Spleen (tissue), 11 donors: Measurements from ENCODE around the gene STAM2. TPM values are rescaled to one million over a fixed set of nuclear protein-coding genes. Genes with fewer than 3 reads are reported as not detected.

Source experiments
- DNase-seq: peaks from one replicate; pipeline ENCODE4 v3.0.0-alpha.2; 2020
- H3K27ac ChIP-seq, 8 donors: fragments of 200-600 bp; sonication (generic) in 7 of 8; 1 replicate in 4 of 8; 2 replicates in 4 of 8; pipeline versions ENCODE4 v1.5.0 to v1.8.0; 2016 to 2021; ENCODE audit warnings: inconsistent platforms in 4 of 8, mild to moderate bottlenecking in 4 of 8, moderate library complexity in 1 of 8
- H3K27me3 ChIP-seq, 7 donors: fragments of 200-600 bp; sonication (generic) in 6 of 7; replicated peaks in 1 of 7; 1 replicate in 4 of 7; 2 replicates in 3 of 7; pipeline versions ENCODE4 v1.5.0 to v1.8.0; 2016 to 2021; ENCODE audit warnings: inconsistent platforms in 3 of 7, mild to moderate bottlenecking in 1 of 7
- H3K36me3 ChIP-seq, 6 donors: fragments of 200-600 bp; sonication (generic) in 5 of 6; 1 replicate in 4 of 6; 2 replicates in 2 of 6; pipeline versions ENCODE4 v1.5.0 to v1.8.0; 2016 to 2021; ENCODE audit warnings: inconsistent platforms in 2 of 6
- H3K4me1 ChIP-seq, 6 donors: fragments of 200-600 bp; sonication (generic) in 5 of 6; 1 replicate in 3 of 6; 2 replicates in 3 of 6; pipeline versions ENCODE4 v1.5.0 to v1.8.0; 2016 to 2021; ENCODE audit warnings: inconsistent platforms in 3 of 6
- H3K4me3 ChIP-seq, 8 donors: fragments of 200-600 bp; sonication (generic) in 7 of 8; 1 replicate in 4 of 8; 2 replicates in 4 of 8; pipeline versions ENCODE4 v1.5.0 to v1.8.0; 2016 to 2021; ENCODE audit warnings: inconsistent platforms in 4 of 8, mild to moderate bottlenecking in 4 of 8, moderate library complexity in 2 of 8
- H3K9me3 ChIP-seq, 8 donors: fragments of 200-600 bp; sonication (generic) in 7 of 8; 1 replicate in 4 of 8; 2 replicates in 4 of 8; pipeline versions ENCODE4 v1.5.0 to v1.8.0; 2016 to 2021; ENCODE audit warnings: inconsistent platforms in 4 of 8
- POLR2A ChIP-seq, 3 donors: fragments of 450-650 bp; IDR thresholded peaks; one replicate each; pipeline ENCODE4 v1.5.1; 2017; ENCODE audit warnings: antibody characterized with exemption in 3 of 3, mild to moderate bottlenecking in 1 of 3
- POLR2AphosphoS5 ChIP-seq, 3 donors: sonication (generic); formaldehyde crosslinking; IDR thresholded peaks; one replicate each; pipeline ENCODE4 v1.5.1; 2017; ENCODE audit warnings: antibody characterized with exemption in 3 of 3
- WGBS, 5 donors: extraction: QIAGEN DNeasy Blood & Tissue Kit in 3 of 5; methylation state at CpG; one replicate each; pipeline versions ENCODE4 v1.1.5 to v1.1.7; 2013 to 2018; 5-methylcytosine and 5-hydroxymethylcytosine counted together
- intact Hi-C: fragments of 100-400 bp; cut with DNase I; formaldehyde crosslinking; loops from one replicate; pipeline ENCODE4 v1.15.0; 2023; ENCODE audit warnings: low total_unique reads
- polyA plus RNA-seq, 3 donors: library from polyadenylated mRNA; stranded (reverse); fragments of 200-250 nt; gene quantifications; one replicate each; pipeline ENCODE4 v1.2.1, GENCODE V29; 2013
- total RNA-seq, 7 donors: library from RNA; depleted of rRNA in 3 of 7; stranded (reverse); fragments of >200 nt in 3 of 7; fragmentation: NEBNext Ultra II Directional in 4 of 7; extraction: Animal tissue kit (Norgen Biotek cat#: 25700) in 4 of 7; gene quantifications; one replicate each; pipeline versions ENCODE4 v1.1.0 to v1.2.1, GENCODE V29; 2016 to 2021
- TF ChIP-seq, protein P1 (sequence below), 11 experiments: fragments of 200-600 bp in 7 of 11; fragments of 450-650 bp in 4 of 11; sonication (generic) in 4 of 11; IDR thresholded peaks in 8 of 11; conservative IDR thresholded peaks in 3 of 11; 1 replicate in 7 of 11; 2 replicates in 4 of 11; pipeline versions ENCODE4 v1.4.0 to v1.8.0; 2016 to 2021; ENCODE audit warnings: antibody characterized with exemption in 11 of 11, inconsistent platforms in 4 of 11, mild to moderate bottlenecking in 1 of 11
- donor health status: healthy with polysubstance abuse.
- donor health status: DM: no; HTN: no; CAD: no; lungs with moderate emphysema.
- donor health status: DM: no; HTN: no; CAD: no.
- donor health status: Bipolar disorder and iron deficiency.
- donor health status: healthy.
- donor health status: DM: no; HTN: no; CAD: no.
- donor health status: DM: yes; HTN: yes; CAD: no.

STAM2 gene
- total and polyA plus RNA-seq, 10 donors, result 5.7 to 41.2 (median 31.8) TPM

DNA sequence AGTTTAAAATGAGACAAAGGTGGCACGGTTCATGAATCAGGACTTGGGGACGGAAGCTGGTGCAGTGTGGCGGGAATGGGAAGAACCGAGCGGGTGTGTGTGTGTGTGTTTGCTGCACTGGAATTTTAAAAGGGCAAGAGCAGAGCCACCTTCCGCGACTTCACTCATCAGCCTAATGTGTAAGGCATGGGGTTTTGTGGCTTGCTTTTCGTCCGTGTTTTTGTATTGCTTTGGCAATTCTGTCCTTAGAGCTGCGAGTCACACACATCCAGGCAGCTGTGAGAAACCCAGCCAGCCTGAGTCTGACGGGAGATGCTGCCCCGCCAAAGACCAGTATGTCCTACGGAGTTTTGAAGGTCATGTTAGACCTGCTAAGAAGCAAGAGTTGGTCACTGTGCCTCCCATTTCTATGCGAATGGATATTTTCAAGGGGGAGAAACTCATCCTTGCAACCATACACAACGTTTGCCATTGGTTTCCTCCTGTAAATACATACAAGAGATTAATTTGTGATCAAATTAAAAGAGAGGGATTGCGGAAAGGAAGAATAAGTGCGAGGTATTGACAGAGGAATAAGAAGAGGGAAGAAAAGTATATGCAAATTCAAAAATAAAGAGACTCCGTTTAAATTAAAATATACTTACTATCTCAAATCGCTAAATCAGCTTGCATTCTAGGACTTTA is 76.1 kb downstream of the STAM2 start:
- peaks cover 0 to 58% (median 32%) of the 10 kb centered on the region in 7 donors for H3K27me3 ChIP-seq
- TF ChIP-seq POLR2A (IDR thresholded peaks at IDR 0.05) (no peak), POLR2AphosphoS5 (IDR thresholded peaks at IDR 0.05) (no peak)
- TF ChIP-seq, protein P1, sequence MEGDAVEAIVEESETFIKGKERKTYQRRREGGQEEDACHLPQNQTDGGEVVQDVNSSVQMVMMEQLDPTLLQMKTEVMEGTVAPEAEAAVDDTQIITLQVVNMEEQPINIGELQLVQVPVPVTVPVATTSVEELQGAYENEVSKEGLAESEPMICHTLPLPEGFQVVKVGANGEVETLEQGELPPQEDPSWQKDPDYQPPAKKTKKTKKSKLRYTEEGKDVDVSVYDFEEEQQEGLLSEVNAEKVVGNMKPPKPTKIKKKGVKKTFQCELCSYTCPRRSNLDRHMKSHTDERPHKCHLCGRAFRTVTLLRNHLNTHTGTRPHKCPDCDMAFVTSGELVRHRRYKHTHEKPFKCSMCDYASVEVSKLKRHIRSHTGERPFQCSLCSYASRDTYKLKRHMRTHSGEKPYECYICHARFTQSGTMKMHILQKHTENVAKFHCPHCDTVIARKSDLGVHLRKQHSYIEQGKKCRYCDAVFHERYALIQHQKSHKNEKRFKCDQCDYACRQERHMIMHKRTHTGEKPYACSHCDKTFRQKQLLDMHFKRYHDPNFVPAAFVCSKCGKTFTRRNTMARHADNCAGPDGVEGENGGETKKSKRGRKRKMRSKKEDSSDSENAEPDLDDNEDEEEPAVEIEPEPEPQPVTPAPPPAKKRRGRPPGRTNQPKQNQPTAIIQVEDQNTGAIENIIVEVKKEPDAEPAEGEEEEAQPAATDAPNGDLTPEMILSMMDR (IDR thresholded peaks at IDR 0.05 in 8 of 11, conservative IDR thresholded peaks at IDR 0.05 in 3 of 11), result no peak
- intact Hi-C loops, result no loop called here
- no peaks in the 10 kb centered on the region for H3K9me3 ChIP-seq
- DNase-seq, result no peak
- H3K36me3 ChIP-seq, result no peaks in the 10 kb centered on the region
- WGBS, 5 donors, result 14 to 19% (median 18%) methylated on average over 19 of the region's 19 CpGs
- no peak overlapping the region for H3K27ac ChIP-seq
- H3K4me1 ChIP-seq, result peaks cover 0 to 33% (median 26%) of the 10 kb centered on the region in 6 donors
- H3K4me3 ChIP-seq, result peak overlapping the region; percentile 48 to 81 (median 56)

DNA sequence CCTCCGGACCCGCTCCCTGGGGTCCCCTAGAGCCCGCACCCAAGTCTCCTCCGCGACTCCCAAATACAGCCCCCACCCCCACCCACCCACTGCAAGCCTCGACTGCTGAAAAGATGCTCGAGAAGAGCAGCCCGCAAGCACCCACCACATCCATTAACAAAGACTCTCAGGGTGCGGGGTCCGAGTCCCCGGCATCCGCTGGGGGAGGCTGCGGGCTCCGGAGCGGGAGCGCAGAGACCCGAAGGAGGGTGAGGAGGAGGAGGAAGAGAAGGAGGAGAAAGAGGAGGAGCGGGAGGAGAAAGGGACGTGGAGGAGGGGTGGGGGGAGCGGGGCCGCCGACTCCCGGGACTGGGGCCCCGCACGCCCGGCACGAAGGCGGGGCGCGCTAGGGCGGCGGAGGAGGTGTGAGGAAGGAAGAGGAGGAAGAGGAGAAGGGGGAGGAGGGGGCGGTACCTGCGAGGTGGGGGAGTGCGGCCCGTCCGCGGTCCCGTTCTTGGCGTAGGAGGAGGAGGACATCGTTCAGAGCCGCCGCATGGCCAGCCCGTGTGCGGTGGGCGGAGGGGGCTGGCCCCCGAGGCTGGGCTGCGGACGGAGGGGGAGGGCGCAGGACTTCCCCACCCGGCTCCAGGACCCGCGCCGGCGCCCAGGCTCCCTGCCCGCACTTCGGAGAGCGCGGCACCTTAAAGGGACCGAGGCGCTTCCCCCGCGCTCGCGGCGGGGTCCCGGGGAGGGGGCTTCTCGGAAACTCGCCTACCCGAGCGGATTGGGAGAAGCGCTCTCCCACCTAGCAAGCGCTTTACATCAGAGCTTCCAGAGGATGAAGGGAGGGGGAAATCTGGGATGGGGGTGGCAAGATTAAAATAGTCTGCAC is 76.8 kb downstream of the STAM2 start, which contains the start of gene CACNB4:
TSS of gene CACNB4 (minus strand) at position 549 of the 871 bp plus-strand sequence.
- H3K27me3 ChIP-seq, result peaks cover 0 to 58% (median 32%) of the 10 kb centered on the region in 7 donors
- no peaks in the 10 kb centered on the region for H3K9me3 ChIP-seq
- peak within 1 kb of the TSS in 2 of 8 donors; percentile 2 to 30 for H3K27ac ChIP-seq
- H3K4me1 ChIP-seq, result peaks cover 0 to 33% (median 26%) of the 10 kb centered on the region in 6 donors
- no peaks in the 10 kb centered on the region for H3K36me3 ChIP-seq
- peak within 1 kb of the TSS; percentile 48 to 81 (median 56) for H3K4me3 ChIP-seq
- intact Hi-C loops, result no loop called here
- TF ChIP-seq POLR2AphosphoS5 (IDR thresholded peaks at IDR 0.05), result peak in 1 of 3 donors; percentile 8
- no peak for TF ChIP-seq POLR2A (IDR thresholded peaks at IDR 0.05)
- 0 to 2% (median 1%) methylated on average over 59 to 73 of the region's 73 CpGs for WGBS, 5 donors
- peak; percentile 81 for DNase-seq

DNA sequence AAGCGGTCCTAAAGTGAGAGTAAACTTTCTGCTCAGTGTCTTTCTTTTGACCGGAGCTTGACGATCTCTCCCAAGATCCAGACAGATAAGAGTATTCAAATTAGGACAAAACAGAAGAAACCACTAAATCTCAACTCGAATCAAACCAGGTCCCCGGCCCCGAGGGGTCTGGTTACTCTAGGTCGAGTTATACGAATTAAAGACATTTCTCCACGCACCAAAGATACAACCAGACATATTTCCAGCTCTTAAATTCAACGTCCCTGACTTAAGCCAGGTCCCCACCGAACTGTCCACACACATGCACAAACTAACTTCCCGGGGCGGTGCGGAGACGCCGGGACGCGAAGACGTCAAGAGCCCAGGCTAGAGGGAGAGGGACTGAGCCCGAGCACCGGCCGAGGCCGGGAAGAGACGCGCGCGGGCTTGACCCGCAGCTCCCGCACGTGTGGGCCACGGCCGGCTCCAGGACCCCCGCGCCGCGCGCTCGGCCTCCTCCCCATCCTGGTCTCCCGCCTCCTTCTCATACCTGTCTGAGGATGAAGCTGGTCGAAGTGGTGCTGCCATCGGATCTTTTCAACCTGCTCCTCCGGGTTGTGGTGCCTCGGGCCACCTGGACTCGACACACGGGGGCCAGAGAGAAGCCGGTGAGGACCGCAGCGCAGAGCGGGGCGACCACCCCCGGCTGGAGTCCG is 77.6 kb downstream of the STAM2 start:
- H3K27ac ChIP-seq, result peak overlapping the region in 2 of 8 donors; percentile 2 to 30
- TF ChIP-seq POLR2AphosphoS5 (IDR thresholded peaks at IDR 0.05), result no peak
- no peak for TF ChIP-seq POLR2A (IDR thresholded peaks at IDR 0.05)
- TF ChIP-seq, protein P1 (IDR thresholded peaks at IDR 0.05 in 8 of 11, conservative IDR thresholded peaks at IDR 0.05 in 3 of 11), result no peak
- H3K27me3 ChIP-seq, result peaks cover 0 to 58% (median 32%) of the 10 kb centered on the region in 7 donors
- no peaks in the 10 kb centered on the region for H3K36me3 ChIP-seq
- no peaks in the 10 kb centered on the region for H3K9me3 ChIP-seq
- H3K4me1 ChIP-seq, result peaks cover 0 to 33% (median 26%) of the 10 kb centered on the region in 6 donors
- peak; percentile 83 for DNase-seq
- WGBS, 5 donors, result 1 to 3% (median 2%) methylated on average over 25 to 52 of the region's 52 CpGs
- intact Hi-C loops, result no loop called here
- H3K4me3 ChIP-seq, result peak overlapping the region; percentile 48 to 81 (median 56)

DNA sequence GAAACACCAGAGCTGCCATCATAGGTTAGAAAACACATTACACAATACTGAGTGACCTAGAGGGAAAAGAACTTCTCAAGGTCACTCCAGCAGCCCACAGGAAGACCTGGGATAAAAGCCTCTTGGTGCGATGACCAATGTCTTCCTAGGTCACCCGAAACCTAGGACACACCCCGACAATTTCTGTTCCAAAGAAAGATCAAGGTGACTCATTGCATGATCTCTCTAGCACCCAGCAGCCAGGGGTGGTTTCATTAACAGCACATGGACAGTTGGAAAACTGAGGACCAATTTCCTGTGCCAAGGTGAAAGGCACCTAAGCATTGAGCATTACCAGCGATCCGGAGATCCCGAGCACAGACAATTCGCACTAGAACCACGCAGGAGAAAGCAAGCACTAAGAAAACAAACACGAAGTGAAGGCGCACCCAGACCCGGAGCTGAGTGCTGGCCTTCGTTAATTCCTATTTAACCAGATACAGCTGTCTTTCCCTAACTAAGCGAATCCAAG is 78.2 kb downstream of the STAM2 start:
- Histone ChIP-seq H3K4me1 (peaks cover 0 to 33% (median 26%) of the 10 kb centered on the region in 6 donors), H3K36me3 (no peaks in the 10 kb centered on the region), H3K9me3 (no peaks in the 10 kb centered on the region), H3K27ac (peak overlapping the region in 2 of 8 donors; percentile 2 to 30), H3K4me3 (peak overlapping the region in 7 of 8 donors; percentile 48 to 81 (median 56)), H3K27me3 (peaks cover 0 to 57% (median 32%) of the 10 kb centered on the region in 7 donors)
- WGBS, 5 donors, result 16 to 32% (median 24%) methylated on average over 13 of the region's 13 CpGs
- intact Hi-C loops, result no loop called here
- TF ChIP-seq, protein P1 (IDR thresholded peaks at IDR 0.05 in 8 of 11, conservative IDR thresholded peaks at IDR 0.05 in 3 of 11), result no peak
- TF ChIP-seq POLR2A (IDR thresholded peaks at IDR 0.05), result no peak
- no peak for DNase-seq
